MM.1S (cell line): ENCODE results near the gene ZNF425.

Source experiments
- DNase-seq: peaks from one replicate; pipeline ENCODE4 v3.0.0-alpha.2; 2015
- H2AFZ ChIP-seq: fragments of 300-600 bp; sonication (generic); 2 replicates; pipeline ENCODE4 v1.6.0; 2016; ENCODE audit warnings: antibody characterized with exemption, low read length
- H3F3A ChIP-seq: fragments of 300-600 bp; sonication (generic); 2 replicates; pipeline ENCODE4 v1.6.1; 2016; ENCODE audit warnings: mild to moderate bottlenecking, antibody characterized with exemption, low read length, moderate library complexity, mixed read lengths; ENCODE audit not compliant: insufficient read depth
- H3K27ac ChIP-seq: fragments of 300-600 bp; sonication (generic); 2 replicates; pipeline ENCODE4 v1.5.1; 2016; ENCODE audit warnings: mild to moderate bottlenecking, low read length
- H3K27me3 ChIP-seq: fragments of 300-600 bp; sonication (generic); replicated peaks from 2 replicates; pipeline ENCODE4 v1.6.0; 2016; ENCODE audit warnings: low read length; ENCODE audit not compliant: insufficient read depth
- H3K36me3 ChIP-seq: fragments of 300-600 bp; sonication (generic); replicated peaks from 2 replicates; pipeline ENCODE4 v1.6.1; 2016; ENCODE audit warnings: mild to moderate bottlenecking, low read length, mixed read lengths; ENCODE audit not compliant: insufficient read depth
- H3K4me1 ChIP-seq: fragments of 300-600 bp; sonication (generic); 2 replicates; pipeline ENCODE4 v1.6.1; 2016; ENCODE audit warnings: low read length, mixed read lengths
- H3K4me2 ChIP-seq: fragments of 300-600 bp; sonication (generic); 2 replicates; pipeline ENCODE4 v1.6.0; 2016; ENCODE audit warnings: low read depth, low read length
- H3K4me3 ChIP-seq: fragments of 300-600 bp; sonication (generic); 2 replicates; pipeline ENCODE4 v1.5.1; 2016; ENCODE audit warnings: low read length, mixed read lengths
- H3K79me2 ChIP-seq: fragments of 300-600 bp; sonication (generic); 2 replicates; pipeline ENCODE4 v1.6.1; 2016; ENCODE audit warnings: mixed run types, low read length, mixed read lengths
- H3K9ac ChIP-seq: fragments of 300-600 bp; sonication (generic); 2 replicates; pipeline ENCODE4 v1.6.1; 2016; ENCODE audit warnings: low read length, mixed read lengths
- H3K9me2 ChIP-seq: fragments of 300-600 bp; sonication (generic); replicated peaks from 2 replicates; pipeline ENCODE4 v1.6.1; 2016; ENCODE audit warnings: mild to moderate bottlenecking, low read length, mixed read lengths; ENCODE audit not compliant: insufficient read depth
- H3K9me3 ChIP-seq: fragments of 300-600 bp; sonication (generic); replicated peaks from 2 replicates; pipeline ENCODE4 v1.6.1; 2016; ENCODE audit warnings: mild to moderate bottlenecking, low read length, mixed read lengths; ENCODE audit not compliant: insufficient read depth
- H4K20me1 ChIP-seq: fragments of 300-600 bp; sonication (generic); 2 replicates; pipeline ENCODE4 v1.6.1; 2016; ENCODE audit warnings: mild to moderate bottlenecking, low read length, moderate library complexity, mixed read lengths; ENCODE audit not compliant: insufficient read depth
- EZH2 ChIP-seq: fragments of 300-600 bp; sonication (generic); optimal IDR thresholded peaks from 2 replicates; pipeline ENCODE3; 2017; ENCODE audit warnings: low read depth, mild to moderate bottlenecking, antibody characterized with exemption, low read length, mixed read lengths
- EZH2phosphoT487 ChIP-seq: fragments of 300-600 bp; sonication (generic); IDR thresholded peaks from 2 replicates; pipeline ENCODE4 v1.6.1; 2018; ENCODE audit warnings: antibody characterized with exemption, low read length
- TF ChIP-seq, protein P1 (sequence below): fragments of 300-600 bp; sonication (generic); IDR thresholded peaks from 2 replicates; pipeline ENCODE4 v1.5.1; 2016; ENCODE audit warnings: antibody characterized with exemption, low read length, mixed read lengths

The ZNF425 gene

DNA sequence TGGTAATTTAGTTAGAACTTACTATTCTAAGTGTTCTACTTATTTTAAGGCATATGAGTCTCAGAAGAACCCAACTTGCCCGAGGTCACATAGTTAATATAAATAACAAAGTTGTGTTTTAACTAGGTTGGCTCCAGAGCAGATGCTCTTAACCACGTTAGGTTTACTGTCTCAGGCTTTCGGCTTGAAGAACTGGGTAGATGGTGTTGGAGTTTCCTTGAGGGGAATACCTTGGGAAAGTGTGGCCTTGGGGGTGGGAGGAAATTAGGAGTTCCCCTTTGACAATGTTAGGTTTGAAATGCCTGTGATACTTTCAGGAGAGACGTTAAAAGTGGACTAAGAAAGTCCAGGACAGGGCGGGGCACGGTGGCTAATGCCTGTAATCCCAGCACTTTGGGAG lies 30.8 kb upstream of the ZNF425 start:
- Histone ChIP-seq H3K27ac (no peak overlapping the region), H3F3A (no peaks in the 10 kb centered on the region), H3K4me2 (no peak overlapping the region), H2AFZ (no peak overlapping the region), H4K20me1 (no peaks in the 10 kb centered on the region), H3K4me3 (no peak overlapping the region), H3K9ac (no peak overlapping the region), H3K9me3 (no peaks in the 10 kb centered on the region), H3K27me3 (no peaks in the 10 kb centered on the region), H3K79me2 (peaks cover 67% of the 10 kb centered on the region), H3K9me2 (no peaks in the 10 kb centered on the region), H3K36me3 (no peaks in the 10 kb centered on the region; the same call in 1 of the 2 replicates), H3K4me1 (no peaks in the 10 kb centered on the region)
- TF ChIP-seq EZH2: no peak
- no peak for TF ChIP-seq EZH2phosphoT487
- TF ChIP-seq, protein P1, sequence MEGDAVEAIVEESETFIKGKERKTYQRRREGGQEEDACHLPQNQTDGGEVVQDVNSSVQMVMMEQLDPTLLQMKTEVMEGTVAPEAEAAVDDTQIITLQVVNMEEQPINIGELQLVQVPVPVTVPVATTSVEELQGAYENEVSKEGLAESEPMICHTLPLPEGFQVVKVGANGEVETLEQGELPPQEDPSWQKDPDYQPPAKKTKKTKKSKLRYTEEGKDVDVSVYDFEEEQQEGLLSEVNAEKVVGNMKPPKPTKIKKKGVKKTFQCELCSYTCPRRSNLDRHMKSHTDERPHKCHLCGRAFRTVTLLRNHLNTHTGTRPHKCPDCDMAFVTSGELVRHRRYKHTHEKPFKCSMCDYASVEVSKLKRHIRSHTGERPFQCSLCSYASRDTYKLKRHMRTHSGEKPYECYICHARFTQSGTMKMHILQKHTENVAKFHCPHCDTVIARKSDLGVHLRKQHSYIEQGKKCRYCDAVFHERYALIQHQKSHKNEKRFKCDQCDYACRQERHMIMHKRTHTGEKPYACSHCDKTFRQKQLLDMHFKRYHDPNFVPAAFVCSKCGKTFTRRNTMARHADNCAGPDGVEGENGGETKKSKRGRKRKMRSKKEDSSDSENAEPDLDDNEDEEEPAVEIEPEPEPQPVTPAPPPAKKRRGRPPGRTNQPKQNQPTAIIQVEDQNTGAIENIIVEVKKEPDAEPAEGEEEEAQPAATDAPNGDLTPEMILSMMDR: no peak
- DNase-seq: no peak

- no peak overlapping the region for H3K4me3 ChIP-seq
- H3K4me2 ChIP-seq: no peak overlapping the region
- no peak overlapping the region for H2AFZ ChIP-seq
- H3K27me3 ChIP-seq: no peaks in the 10 kb centered on the region
- H3K4me1 ChIP-seq: no peaks in the 10 kb centered on the region
- peaks cover 72% of the 10 kb centered on the region for H3K79me2 ChIP-seq
- H3K9me2 ChIP-seq: no peaks in the 10 kb centered on the region
- no peak for DNase-seq
- no peaks in the 10 kb centered on the region for H4K20me1 ChIP-seq
- no peaks in the 10 kb centered on the region for H3K9me3 ChIP-seq
- no peaks in the 10 kb centered on the region; the same call in 1 of the 2 replicates for H3K36me3 ChIP-seq
- no peaks in the 10 kb centered on the region for H3F3A ChIP-seq
- H3K27ac ChIP-seq: no peak overlapping the region
- no peak overlapping the region for H3K9ac ChIP-seq
- TF ChIP-seq EZH2phosphoT487 (no peak), EZH2 (no peak)
- TF ChIP-seq, protein P1: no peak
Measured at GRCh38 chr7:149154056-149154455, 27.9 kb upstream of the ZNF425 start.

GRCh38 chr7:149153346-149153745 lies 27.2 kb upstream of the ZNF425 start:
- Histone ChIP-seq H3K79me2 (peaks cover 77% of the 10 kb centered on the region), H4K20me1 (no peaks in the 10 kb centered on the region), H3K27ac (no peak overlapping the region), H3K9ac (no peak overlapping the region), H3K4me2 (no peak overlapping the region), H3K4me1 (no peaks in the 10 kb centered on the region), H3F3A (no peaks in the 10 kb centered on the region), H3K4me3 (no peak overlapping the region), H3K9me2 (no peaks in the 10 kb centered on the region), H3K27me3 (no peaks in the 10 kb centered on the region), H3K9me3 (no peaks in the 10 kb centered on the region), H2AFZ (no peak overlapping the region), H3K36me3 (no peaks in the 10 kb centered on the region; the same call in 1 of the 2 replicates)
- DNase-seq: no peak
- TF ChIP-seq EZH2phosphoT487: no peak

- H3K9ac ChIP-seq: no peak overlapping the region
- H2AFZ ChIP-seq: no peak overlapping the region
- no peak overlapping the region for H3K27ac ChIP-seq
- no peak overlapping the region for H3K4me3 ChIP-seq
- no peaks in the 10 kb centered on the region for H3K27me3 ChIP-seq
- no peaks in the 10 kb centered on the region for H3K9me3 ChIP-seq
- TF ChIP-seq EZH2: no peak
- TF ChIP-seq EZH2phosphoT487: no peak
- TF ChIP-seq, protein P1: no peak
- H4K20me1 ChIP-seq: no peaks in the 10 kb centered on the region
- H3F3A ChIP-seq: peaks cover 18% of the 10 kb centered on the region
- H3K4me1 ChIP-seq: no peaks in the 10 kb centered on the region
- no peak overlapping the region for H3K4me2 ChIP-seq
- peaks cover 75% of the 10 kb centered on the region for H3K79me2 ChIP-seq
- H3K36me3 ChIP-seq: no peaks in the 10 kb centered on the region; the same call in 1 of the 2 replicates
- DNase-seq: no peak
- no peaks in the 10 kb centered on the region for H3K9me2 ChIP-seq
Measured at GRCh38 chr7:149150981-149151380, 24.9 kb upstream of the ZNF425 start.
